ENCODE measurements around the gene GSE1.

Gene GSE1

GRCh38 chr16:85673529-85674417 lies 60.7 kb downstream of the GSE1 start:
- DNase-seq (ENCODE audit: low read depth): no peak
- no peak for TF ChIP-seq CTCF (IDR thresholded peaks at IDR 0.05; ENCODE audit: insufficient read depth, low read depth, low read length, missing control alignments)
- H3K4me3 ChIP-seq (ENCODE audit: low read depth, low read length): no peak overlapping the region

GRCh38 chr16:85674418-85674755 lies 61.3 kb downstream of the GSE1 start:
- no peak for TF ChIP-seq CTCF (IDR thresholded peaks at IDR 0.05; ENCODE audit: insufficient read depth, low read depth, low read length, missing control alignments)
- no peak for DNase-seq (ENCODE audit: low read depth)
- no peak overlapping the region for H3K4me3 ChIP-seq (ENCODE audit: low read depth, low read length)

GRCh38 chr16:85674828-85675227 lies 61.7 kb downstream of the GSE1 start:
- TF ChIP-seq CTCF (IDR thresholded peaks at IDR 0.05; ENCODE audit: insufficient read depth, low read depth, low read length, missing control alignments): no peak
- H3K4me3 ChIP-seq (ENCODE audit: low read depth, low read length): no peak overlapping the region

GRCh38 chr16:85675251-85675874 lies 62.2 kb downstream of the GSE1 start:
- no peak for DNase-seq (ENCODE audit: low read depth)
- TF ChIP-seq CTCF (IDR thresholded peaks at IDR 0.05; ENCODE audit: insufficient read depth, low read depth, low read length, missing control alignments): peak; percentile 26
- no peak overlapping the region for H3K4me3 ChIP-seq (ENCODE audit: low read depth, low read length)

More at GRCh38 chr16:85674828-85675227, 61.7 kb downstream of the GSE1 start:
- peak; percentile 43 for DNase-seq (ENCODE audit: low read depth)

- no peak for DNase-seq (ENCODE audit: low read depth)
- H3K4me3 ChIP-seq (ENCODE audit: low read depth, low read length): no peak overlapping the region
- no peak for TF ChIP-seq CTCF (IDR thresholded peaks at IDR 0.05; ENCODE audit: insufficient read depth, low read depth, low read length, missing control alignments)
Observed at GRCh38 chr16:85676466-85676865, 63.3 kb downstream of the GSE1 start.

- no peak for TF ChIP-seq CTCF (IDR thresholded peaks at IDR 0.05; ENCODE audit: insufficient read depth, low read depth, low read length, missing control alignments)
- no peak overlapping the region for H3K4me3 ChIP-seq (ENCODE audit: low read depth, low read length)
- no peak for DNase-seq (ENCODE audit: low read depth)
Observed at GRCh38 chr16:85677383-85677967, 64.4 kb downstream of the GSE1 start.
